Right renal cortex interstitium (tissue), 3 donors: ENCODE results near the gene MECP2. TPM values are rescaled to one million over a fixed set of nuclear protein-coding genes. Genes with fewer than 3 reads are reported as not detected.

Source experiments
- DNase-seq, 3 donors: peaks; one replicate each; pipeline ENCODE4 v3.0.0-alpha.2; 2013; ENCODE audit warnings: low read depth in 3 of 3, low spot score in 2 of 3
- polyA plus RNA-seq, 3 donors: library from polyadenylated mRNA; unstranded; fragments of 120-200 nt; gene quantifications; one replicate each; pipeline ENCODE4 v1.2.1, GENCODE V29; 2013; ENCODE audit not compliant: insufficient read length in 3 of 3

MECP2 gene
- polyA plus RNA-seq, 3 donors: 23.6 to 27.9 (median 27.4) TPM

DNA sequence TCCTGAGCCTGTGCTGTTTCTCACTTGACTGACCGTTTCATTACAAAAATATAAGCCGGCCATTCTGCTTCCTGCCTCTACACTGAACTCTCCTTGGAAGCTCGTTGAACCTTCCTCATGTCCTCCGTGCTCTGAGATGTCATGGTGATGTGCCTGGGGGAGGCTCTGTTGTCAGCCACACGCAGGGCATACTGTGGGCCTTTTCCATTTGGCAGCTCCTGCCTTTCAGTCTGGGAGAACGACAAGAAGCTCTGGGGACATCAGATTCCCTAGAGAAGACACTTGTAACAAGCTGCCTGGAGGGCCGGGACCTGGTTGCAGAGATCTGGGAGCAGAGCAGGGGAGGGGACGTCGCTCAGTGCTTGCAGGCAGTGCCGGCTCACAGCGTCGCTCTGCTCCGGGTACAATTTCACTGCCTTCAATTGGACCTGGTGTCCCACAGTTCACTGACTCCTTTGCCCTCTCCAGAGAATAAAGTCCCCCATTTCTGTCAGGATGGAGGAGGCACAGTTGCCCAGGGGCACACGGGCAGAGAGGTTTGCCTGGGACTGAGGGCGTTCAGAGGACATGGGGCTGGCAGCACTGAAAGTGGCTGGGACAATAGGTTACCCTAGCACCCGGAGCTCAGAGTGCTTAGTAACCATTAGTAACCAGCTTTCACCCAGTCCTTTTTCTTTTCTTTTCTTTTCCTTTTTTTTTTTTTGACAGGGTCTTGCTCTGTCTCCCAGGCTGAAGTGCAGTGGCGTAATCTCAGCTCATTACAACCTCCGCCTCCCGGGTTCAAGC is 19.1 kb upstream of the MECP2 start:
- no peak for DNase-seq

DNA sequence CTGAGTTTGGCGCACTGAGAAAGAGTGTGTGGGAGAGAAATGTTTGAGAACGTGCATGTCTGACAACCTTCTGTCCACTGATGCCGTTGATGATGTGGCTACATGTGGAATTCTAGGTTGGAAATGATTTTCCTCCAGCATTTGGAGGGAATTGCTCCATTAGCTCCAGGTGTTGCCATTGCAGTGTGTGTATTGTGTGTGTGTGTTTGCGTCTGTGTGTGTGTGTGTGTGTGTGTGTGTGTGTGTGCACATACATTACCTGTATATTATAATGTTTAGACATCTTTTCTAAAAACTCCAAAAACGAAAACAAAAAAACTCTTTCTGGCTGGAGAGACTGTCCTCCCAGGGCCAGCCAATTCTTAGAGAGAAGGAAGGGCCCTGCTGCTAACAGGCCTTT is 18.2 kb upstream of the MECP2 start:
- no peak for DNase-seq

DNA sequence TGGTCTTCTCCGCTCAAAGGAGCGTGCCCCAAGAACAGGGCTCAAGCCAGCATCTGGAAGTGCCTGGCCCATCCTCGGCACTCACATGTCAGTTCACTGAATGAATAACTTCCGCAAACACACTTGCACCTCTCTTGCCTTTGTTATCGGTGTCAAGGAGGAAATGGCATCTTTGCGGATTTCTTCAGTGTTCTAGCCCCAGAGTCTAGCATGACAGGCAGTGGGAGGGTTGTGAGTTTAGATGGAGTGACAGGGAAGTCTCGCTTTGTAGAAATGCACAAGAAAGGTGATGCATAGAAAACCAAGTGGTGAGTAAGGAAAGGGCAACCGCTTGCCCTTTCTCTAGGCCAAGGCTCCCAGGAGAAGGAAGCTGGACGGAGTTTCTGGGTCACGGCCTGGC is 17.6 kb upstream of the MECP2 start:
- no peak for DNase-seq

DNA sequence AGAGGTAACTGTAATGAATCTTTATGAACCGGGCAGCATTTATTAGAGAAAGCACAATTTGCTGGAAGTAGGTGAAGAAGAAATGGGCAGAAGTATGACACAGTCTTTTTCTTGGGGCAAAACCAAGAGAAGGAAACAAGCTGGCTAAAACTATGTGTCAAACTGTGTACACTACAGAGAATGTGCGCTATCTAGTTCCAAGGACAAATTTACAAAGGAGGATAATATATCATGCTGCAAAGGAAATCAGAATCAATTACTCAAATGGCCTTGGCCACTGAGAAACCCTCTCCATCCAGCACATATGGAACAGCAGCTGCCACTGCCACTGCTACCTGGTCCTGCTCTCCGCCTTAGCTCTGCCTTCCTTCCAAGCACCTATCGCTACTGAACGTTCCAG is 17.1 kb upstream of the MECP2 start:
- DNase-seq: no peak

DNA sequence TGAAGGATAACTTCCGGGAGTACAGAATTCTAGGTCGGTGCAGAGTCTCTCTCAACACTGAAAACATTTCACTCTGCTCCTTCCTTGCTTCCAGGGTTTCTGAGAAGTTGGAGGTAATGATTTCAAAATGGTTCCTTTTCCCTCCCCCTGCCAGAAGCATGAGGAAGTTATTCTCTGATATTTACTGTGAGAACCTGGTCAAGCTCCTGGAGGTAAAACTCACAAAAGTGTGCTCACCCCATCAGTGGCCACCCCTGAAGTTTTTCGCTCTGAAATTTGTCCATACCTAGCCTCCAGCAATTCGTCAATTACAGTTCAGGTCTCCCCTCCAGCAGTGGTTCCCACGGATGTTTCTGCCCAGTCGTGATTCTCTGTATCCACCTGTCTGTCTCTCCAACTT is 16.2 kb upstream of the MECP2 start:
- no peak for DNase-seq

DNA sequence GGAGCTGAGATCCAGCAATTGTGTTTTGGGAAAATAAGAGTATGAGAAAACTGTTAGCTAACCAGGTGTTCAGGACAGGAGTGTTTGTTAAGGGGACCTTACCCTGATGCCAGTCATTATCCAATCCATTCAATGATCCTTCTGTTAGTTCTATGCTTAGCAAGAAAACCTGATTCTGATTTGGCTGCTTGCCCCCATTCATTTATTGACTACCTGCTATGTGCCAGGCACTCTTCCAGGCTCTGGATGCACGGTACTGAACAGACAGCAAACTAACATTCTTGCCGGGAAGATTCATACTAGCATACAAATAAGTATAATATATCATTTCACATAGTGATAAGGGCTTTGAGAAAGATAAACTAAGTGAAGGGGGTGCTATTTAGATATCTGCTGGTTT is 1.0 kb upstream of the MECP2 start:
- no peak for DNase-seq

DNA sequence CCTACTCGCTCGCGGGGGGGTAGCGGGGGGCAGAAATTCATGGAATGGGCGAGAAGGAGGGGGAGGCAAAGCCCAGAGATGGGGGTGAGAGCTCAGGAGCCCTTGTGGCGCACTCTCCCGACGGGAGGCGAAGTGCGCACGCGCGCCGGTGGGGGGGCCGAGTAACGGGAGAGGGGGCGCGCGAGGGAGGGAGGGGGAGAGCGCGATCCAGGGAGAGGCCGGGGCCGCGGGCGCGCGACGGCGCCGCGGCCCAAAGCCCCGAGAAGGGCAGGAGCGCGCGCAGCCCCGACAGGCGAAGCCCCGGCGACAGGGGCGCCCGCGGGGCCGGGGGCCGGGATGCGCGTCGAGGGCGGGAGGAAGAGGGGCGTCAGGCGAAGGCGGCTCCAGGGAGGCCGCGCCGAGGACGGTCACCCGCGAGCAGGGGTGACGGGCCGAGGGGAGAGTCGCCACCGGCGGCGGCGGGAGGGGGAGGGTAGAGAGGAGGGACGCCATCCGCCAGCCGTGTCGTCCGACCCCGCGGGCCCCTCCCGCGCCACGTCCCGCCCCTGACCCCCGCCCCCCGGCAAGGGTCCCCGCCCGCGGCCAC is 421 bp downstream of the MECP2 start:
- peak in 2 of 3 donors; percentile 54 to 56 for DNase-seq

DNA sequence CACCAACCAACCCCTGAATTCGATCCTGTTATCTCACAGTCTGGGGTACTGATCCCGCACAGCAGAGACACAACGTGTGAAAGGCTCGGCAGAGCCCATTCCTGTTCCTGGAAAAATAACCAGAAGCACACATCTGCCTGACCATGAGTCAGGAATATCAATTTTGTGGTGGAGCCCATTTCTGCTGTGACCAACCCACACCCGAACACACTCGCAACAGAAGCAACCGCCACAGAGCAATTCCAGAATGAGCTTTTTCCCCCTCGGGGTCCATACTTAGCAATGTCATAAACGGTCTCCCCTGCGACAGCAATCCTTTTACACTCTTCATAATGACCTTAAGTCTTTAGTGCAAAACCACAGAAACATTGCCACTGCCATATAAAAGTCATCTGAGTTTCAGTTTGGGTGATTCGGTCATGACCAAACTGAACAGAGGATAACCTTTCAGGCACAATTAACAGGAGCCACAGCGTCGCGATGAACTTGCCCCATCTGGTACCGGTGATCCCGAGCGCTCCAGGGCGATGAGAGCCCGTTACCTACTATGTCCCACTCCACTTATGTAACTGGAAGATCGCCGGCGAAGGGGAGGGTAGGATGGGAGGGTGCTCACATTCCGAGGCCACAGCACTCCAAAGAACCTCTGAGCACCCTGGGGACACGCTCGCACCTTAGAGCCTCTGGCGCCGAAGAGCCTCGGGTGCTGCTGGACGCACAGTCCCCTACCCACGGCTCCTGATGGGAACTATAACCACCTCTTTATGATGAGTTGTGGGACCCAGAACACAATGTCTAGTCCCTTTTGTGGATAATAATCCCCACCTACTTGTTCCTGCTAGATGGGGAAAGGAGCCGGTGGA is 1.1 kb downstream of the MECP2 start:
- DNase-seq: no peak

DNA sequence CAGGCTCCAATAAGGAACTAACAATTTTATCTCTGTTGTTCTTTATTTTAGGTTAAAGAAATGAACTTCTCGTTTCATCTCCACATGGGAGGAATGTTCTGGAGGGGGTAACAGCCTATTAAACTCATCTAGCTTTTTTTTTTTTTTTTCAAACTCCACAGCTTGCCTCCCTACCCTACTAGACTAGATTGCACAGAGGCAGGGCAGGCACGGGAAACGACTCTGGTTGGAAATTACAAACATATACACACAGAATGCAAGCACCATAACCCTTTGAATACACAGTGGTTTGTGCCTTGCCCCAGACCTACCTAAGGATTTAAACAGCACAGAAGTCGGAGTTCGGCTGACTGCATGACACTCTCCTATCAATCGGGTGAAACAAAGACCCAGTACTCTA is 2.7 kb downstream of the MECP2 start:
- no peak for DNase-seq

DNA sequence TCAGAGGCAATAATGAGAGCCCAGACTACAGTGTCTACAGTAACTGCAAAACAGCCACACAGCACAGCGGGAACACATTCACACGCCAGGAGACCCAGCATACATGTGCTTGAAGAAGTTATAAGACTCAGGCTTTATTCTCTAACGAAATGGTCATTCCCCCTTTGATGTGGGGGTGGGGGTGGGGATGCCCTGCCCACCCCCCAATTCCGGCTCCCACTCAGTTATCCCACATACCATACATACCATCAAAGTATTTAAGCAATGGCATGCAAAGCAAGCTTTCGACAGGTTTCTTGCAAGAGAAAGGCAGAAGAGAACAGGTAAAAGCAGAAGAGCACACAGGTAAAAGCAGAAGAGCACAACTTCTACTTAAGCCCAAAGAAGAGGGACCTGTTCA is 3.6 kb downstream of the MECP2 start:
- no peak for DNase-seq

DNA sequence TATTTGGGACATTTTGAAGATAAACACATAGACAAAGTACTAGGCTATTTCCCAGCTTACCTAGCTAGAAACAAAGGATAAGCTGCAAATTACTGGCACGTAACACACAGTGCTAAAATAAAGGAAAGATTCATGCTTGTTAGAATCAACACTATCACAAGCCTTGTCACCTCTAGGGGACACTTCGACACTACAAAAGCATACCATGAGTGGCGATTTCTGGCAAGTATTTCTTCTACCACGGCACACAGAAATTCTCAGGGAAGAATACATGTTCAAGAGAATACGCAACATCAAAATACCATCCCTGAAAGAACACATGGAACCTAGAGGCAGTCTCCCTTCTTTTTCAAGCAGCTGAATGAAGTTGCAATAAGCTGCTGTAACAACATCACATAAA is 5.1 kb downstream of the MECP2 start:
- no peak for DNase-seq

DNA sequence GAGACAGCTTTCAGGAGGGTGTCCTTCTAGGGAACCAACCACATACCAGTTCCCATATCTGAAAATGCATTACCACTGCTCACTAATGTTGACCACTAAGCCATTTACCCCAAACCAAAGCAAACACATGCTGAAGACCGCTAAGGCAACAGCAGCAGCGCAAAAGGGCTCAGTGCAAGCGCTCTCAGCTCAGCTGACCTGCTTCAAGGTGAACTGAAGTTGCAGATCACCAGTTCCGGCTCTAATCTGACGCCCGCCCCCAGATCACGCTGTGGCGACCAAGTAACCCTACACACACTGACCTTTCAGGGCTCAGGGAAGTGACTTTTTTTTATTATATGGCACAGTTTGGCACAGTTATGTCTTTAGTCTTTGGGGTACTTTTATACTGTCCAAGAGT is 5.8 kb downstream of the MECP2 start:
- no peak for DNase-seq

DNA sequence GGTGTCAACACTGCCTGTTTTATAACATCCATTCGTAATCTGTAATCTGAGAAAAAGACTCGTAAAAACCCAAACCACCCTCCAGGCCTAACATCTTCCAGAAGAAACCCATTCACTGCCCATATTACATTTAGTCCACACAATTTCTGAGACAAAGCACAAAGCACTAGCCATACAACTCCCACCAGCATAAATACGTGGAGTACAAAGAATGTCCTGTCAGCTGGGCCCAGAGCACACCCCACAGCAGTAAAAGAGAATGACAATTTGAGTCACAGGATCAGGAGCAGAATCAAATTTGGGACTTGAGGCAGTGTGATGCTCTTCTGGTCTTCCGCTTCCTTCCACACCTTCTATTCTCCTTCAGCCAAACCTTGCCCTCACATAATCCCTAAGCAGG is 6.8 kb downstream of the MECP2 start:
- no peak for DNase-seq

DNA sequence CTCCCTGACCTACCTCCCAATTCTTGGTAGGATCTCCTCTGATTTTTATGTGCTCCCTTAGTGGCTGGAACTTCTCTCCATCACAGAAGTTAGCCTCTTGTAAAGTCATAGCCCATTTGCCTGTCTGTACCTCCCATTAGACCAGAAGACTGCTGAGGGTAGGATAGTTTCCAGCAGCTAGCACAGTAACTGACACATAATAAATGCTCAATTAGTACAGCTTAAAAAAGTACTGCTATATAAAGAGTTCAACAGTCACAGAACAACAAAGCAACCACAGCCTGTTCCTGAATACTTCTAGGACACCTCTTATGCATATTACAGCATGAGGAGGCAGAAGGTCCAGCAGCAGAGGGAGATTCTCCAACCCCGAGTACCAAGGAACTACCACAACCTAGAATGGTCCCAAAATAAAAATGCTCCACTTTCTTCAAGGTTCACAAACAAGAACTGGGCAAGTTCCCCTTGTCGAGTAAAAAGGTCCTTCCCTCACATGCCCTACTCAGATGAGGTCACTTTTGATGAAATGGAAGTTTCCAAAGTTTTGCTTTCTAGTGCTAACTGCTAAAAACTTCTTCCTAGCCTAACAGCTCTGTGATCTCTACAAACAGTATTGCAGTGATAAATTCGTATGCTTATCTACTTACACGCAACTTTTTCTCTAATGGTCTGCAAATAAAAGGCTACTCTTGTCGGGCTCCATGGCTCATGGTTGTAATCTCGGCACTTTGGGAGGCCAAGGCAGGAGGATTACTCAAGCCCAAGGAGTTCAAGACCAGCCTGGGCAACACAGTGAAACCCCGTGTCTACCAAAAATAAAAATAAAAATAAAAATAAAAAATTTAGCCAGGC is 12.8 kb downstream of the MECP2 start:
- DNase-seq: no peak

DNA sequence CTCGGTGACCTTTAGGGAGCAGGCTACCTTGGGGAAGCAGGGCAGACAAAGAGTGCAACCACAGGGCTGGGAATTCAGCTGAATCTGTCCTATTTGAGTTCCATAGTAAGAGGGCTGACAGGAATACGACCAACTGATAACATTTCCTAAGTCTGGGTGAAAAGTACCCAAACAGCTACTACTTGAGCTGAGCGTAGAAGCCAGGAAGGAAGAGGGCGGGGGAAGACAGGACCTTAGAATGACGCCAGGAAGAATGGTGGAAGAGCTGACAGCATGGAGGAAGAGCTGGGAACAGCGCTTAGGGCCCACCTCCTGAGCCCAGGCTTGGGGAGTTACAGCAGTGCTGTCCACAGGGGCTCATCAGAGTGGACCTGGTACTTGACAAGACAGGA is 14.4 kb downstream of the MECP2 start:
- DNase-seq: no peak

DNA sequence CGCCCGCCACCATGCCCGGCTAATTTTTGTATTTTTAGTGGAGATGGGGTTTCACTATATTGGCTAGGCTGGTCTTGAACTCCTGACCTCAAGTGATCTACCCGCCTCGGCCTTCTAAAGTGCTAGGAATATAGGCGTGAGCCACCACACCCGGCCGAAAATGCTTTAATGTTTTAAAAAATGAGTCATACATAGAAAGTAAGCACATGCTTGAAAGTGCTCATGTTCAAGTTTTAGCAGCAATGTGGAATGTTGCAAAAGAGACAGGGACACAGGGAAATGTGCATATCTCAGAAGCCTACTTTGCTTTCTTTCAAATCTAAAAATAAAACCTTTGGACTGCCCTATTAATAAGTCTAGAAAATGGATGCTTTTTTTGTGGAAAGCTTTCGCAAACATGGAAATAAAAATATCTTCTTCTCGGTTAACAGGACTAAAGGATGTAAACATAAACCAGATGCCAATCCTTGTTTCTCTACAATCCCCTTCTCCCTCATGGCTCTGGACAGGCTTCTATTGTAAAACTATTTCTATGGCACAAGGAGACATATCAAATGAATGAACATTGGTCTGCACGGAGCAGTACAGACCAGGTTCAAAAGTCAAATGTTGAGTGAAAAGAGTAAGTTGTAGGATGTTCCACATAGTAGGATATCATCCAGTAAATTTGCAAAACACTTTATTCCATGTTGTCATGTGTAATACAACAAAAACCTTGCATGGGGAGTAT is 15.0 kb downstream of the MECP2 start:
- no peak for DNase-seq

DNA sequence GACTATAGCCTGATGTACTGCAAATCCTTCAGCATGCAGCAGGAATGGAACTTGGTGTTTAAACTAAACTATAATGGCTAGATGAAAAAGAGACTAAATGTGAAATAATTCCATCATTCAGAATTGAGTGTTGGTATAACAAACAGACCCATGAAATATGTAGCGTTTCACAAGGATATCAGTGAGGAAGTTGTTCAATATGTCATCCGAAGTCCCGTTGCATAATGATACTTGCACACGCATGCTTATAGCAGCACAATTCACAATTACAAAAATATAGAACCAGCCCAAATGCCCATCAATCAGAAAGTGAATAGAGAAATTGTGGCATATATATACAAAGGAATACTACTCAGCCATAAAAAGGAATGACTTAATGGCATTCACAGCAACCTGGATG is 20.4 kb downstream of the MECP2 start:
- DNase-seq: no peak

DNA sequence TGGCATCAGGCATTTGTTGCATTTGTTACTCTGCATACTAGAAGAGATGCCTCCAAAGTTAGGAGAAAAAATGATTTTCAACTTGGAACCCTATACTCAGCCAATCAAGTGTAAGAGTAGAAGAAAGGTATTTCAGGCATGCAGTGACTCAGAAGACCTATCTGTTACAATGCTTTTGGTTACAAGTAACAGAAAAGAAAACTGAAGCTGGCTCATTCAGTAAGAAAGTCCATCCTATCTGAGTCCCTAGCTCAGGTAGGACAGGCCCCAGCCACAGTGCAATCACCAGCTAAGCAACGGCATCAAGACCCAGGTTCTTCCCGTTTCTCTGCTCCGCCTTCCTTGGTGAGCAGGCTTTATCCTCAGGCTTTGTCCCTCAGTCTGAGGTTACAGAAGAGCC is 23.3 kb downstream of the MECP2 start:
- no peak for DNase-seq

DNA sequence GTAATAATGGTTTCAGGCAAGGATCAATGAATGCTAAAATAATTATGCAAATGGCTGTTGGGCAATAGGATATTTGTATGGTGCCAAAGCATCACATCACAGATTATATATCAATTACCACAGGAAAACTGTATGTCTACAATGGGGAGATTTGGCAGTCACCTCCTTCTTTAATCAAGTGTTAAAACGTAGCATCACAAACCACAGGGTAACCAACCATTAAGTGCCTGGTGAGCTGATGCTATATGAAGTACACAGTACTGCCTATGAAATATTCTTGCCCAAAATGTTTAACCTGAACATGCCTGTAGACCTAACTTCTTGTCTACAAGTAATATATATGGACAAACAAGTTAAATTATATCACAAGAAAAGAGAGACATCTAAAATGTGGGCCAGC is 25.3 kb downstream of the MECP2 start:
- no peak for DNase-seq

DNA sequence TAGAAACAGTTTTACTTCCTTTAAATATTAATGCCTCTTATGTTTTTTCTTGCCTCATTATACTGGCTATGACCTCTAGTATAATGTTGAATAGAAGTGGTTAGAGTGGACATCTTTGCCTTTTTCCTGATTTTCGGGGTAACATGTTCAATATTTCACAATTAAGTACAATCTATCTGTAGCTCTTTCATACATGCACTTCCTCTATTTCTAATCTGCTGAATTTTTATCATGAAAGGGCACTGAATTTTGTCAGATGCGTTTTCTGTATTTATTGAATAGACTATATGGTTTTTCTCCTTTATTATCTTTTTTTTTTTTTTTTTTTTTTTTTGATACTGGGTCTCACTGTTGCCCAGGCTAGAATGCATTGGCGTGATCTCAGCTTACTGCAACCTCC is 29.0 kb downstream of the MECP2 start:
- no peak for DNase-seq
